Tibial nerve (tissue), 3 donors: Measurements from ENCODE around the gene HOXA2.

ENCODE experiments used
- CTCF ChIP-seq, 5 experiments: fragments of 200-600 bp in 3 of 5; fragments of 450-650 bp in 2 of 5; sonication (generic) in 3 of 5; IDR thresholded peaks; one replicate each; pipeline ENCODE4 v1.5.1; 2016 to 2019; ENCODE audit warnings: antibody characterized with exemption in 5 of 5, mild to moderate bottlenecking in 3 of 5, moderate library complexity in 2 of 5
- POLR2A ChIP-seq, 2 donors: fragments of 450-650 bp; IDR thresholded peaks; one replicate each; pipeline ENCODE4 v1.6.1; 2017; ENCODE audit warnings: antibody characterized with exemption in 2 of 2, mild to moderate bottlenecking in 2 of 2, moderate library complexity in 2 of 2

- TF ChIP-seq CTCF (IDR thresholded peaks at IDR 0.05) (no peak), POLR2A (IDR thresholded peaks at IDR 0.05) (no peak)
Observed at GRCh38 chr7:27103489-27104226, 1.2 kb upstream of the HOXA2 start.
